HG02571 (cell line): ENCODE measurements around the gene HS1BP3.

Source experiments
- ATAC-seq: cut with Tn5 transposase; IDR thresholded peaks from one replicate; pipeline ENCODE4 v1.9.1; 2021; ENCODE audit warnings: mild to moderate bottlenecking, moderate library complexity; ENCODE audit not compliant: unreplicated experiment

Gene HS1BP3

GRCh38 chr2:20664431-20665242 is 13.7 kb upstream of the HS1BP3 start:
- ATAC-seq: no peak

DNA sequence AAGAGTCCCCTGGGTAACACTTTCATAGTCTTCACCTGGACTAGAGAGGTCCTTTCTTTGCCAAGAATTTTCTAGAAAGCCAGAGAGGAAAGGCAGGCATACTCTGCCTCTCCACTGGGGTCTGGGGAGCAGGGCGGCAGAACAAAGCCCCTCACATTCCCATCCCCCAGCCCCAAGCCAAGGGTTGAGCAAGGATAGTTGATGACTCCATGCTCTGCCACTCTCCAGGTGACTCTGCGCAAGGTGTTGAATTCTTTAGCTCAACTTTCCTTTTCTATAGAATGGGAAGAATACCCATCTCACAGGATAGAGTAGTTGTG is 13.1 kb upstream of the HS1BP3 start:
- no peak for ATAC-seq

DNA sequence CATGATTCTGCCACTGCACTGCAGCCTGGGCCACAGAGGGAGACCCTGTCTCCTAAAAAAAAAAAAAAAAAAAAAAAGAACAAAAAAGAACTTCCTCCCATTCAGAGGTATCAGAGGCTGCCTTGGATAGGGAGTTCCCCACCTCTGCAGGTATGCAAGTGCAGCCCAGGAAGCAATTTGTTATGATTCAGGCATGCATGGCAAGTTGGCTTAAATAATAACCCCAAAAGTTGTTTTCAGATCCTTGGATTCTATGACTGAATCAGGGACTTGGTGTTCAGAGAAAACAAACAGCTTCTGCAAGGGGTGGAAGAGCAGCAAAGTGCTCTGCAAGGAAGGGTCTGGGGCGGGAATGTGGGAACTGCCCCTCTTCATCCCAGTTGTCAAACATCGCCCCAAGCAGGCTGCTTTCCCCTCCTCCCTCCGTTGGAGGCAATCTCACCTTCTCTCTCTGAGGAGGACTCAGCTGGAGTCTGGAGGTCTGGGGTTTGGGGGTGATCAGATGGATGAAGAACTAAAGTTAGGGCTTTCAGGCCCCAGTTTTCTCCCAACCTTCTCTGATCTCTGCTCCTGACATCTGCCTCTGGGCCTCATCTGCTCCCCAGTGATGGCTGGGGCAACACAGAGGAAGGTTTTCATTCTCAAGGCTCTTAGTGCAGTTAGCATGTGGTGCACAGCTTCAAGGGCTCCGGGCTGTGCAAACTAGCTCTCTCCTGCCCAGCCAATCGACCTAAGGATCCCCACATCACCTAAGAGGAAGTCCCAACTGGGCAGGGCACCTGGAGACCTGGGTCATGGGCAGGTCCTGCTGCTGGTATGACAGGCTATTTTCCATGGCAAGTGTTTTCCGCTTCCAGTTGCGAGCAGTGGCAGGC is 12.5 kb upstream of the HS1BP3 start:
- ATAC-seq: no peak

DNA sequence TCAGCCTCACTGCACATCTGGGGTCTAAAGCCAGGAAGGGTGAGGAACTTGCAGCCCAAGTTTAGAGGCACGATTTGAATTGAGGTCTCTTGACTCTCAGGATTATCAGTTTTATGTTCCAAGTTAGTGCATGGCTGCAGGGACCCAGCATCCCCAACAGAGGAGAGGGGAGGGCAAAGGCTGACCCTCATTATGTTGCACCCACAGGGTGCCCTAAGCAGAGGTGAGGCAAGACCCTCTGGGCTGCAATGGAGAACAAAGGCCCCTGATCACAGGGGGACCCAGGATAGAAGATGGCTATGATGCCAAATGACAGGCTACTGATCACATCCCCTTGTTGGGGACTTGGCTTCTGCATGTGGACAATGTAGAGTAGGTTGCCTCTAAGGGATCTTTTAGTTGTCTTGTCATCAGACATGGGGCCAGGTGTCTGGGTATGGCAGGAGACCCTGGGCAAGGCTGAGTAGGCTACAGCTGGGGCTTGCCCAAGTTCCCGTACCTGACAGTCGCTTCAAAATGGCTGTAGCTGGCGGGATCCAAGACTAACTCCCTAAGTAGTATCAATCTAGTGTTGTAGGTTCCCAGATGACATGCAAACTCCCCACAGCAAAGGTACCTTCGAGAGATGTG is 11.5 kb upstream of the HS1BP3 start:
- ATAC-seq: no peak

DNA sequence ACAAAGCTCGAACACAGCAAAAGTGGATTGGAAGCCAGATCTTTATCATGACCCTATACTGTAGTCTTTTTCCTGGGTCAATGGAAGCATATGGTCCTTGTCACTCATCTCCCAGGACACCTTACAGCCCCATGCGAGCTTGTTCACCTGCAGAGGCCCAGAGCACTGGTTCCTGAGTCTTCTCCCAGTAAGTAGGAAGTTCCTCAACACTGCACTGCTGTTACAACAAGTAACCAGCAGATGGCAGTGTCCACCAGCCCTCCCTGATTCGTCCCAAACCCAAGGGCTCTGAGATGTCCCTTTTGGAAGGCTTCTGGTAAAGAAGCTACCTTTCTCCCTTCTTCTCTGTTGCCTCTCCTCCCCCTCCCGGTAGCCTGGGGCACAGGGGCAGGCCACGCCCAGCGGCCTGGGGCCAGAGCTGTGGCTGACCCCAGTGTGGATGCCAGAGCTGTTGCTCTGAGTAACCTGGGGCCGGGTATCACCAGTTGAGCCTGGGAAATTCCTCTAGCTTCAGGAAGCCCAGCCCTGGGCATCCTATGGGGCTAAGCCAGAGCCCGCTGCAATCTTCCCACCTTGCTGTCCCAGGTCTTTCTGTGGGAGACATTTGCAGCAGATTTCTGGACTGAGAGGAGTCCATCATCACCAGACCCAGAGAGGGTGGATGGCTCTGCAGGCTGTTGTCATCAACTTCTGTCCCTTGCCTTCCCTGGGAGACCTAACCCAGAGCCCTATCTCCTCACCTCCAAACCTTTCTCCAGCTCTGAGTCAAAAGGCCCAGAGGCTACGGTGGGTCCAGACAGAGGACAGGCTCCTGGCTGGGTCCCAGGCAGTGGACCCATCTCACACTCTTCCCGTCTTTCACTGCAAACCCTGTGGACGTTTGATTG is 10.8 kb upstream of the HS1BP3 start:
- peak; percentile 73 for ATAC-seq

DNA sequence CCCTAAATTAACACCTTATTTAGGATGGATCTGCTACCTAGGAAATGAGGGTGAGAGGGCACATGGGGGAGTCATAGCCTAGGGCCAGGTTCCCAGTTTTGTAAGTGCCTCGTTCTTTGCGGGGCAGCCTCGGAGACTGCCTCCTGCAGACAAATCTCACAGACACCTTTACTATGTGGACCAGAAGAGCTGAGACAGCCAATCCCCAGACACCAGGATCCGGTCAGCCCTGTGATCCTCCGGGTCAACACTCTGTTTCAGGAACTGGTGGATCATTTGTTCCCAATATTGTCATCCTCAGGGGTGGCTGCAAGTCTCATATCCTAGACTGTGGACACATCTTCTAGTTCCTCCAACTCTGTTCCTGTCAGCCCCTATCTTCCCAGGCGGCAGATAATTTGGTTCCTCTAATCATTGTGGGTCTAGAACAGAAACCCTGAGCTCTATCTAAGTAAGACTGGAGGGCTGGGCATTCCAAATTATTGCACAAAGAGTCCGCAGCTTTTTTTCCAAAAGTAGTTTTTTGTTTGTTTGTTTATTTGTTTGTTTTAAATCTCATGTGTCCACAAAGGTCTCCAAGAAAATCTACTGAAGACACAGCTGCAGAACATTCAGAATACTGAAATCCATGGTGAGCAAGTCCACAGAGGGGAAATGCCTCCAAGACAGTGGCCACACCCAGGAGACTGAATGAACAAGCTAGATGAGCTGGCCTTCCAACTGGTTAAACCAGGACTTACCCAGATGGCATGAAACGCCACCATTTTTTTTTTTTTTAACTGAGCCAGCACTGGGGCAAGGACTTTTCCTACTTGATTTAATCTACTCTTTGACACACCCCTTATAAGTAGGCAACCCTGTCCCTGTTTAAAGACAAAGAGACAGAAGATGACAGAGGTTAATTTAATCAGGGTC is 9.9 kb upstream of the HS1BP3 start:
- no peak for ATAC-seq

GRCh38 chr2:20657522-20658235 is 6.8 kb upstream of the HS1BP3 start:
- ATAC-seq: no peak

GRCh38 chr2:20656561-20656960 is 5.7 kb upstream of the HS1BP3 start:
- no peak for ATAC-seq

- no peak for ATAC-seq
Observed at GRCh38 chr2:20654535-20654813, 3.6 kb upstream of the HS1BP3 start.

DNA sequence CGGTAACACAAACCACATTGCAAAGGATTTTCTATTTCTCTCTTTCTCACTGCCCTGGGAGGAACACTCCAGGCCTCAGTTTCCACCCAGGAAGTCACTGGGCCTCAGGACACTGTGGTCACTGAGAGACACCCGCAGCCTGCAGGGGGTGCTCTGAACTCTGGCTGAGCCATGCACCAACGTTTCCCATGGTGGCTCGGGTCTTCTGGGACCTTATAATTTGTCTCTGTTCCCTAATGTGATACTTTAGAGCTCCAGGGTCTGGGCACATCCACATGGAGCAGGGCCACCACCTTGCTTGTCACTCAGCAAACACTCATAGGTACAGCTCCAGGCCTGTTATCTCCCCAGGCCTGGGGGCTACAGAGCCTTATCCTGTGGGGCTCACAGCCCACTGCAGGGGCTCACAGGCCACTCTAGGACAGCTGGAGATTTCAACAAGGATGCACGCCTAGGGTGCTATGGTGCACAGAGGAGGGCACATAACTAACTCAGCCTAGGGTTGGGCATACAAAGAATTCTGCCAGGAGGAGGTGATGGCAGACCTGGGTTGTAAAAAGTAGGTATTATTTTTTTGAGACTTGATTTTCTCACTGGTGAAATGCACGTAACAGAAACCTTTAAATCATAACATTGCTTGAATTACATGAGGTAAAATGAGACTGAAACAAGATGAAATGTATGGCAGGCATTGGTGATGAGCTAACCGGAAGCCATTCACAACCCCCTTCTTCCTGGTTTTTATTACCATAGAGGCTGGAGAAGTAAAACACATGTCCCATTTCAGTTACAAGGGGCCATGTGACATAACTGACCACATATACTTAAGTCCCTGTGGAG is 3.0 kb upstream of the HS1BP3 start:
- no peak for ATAC-seq

DNA sequence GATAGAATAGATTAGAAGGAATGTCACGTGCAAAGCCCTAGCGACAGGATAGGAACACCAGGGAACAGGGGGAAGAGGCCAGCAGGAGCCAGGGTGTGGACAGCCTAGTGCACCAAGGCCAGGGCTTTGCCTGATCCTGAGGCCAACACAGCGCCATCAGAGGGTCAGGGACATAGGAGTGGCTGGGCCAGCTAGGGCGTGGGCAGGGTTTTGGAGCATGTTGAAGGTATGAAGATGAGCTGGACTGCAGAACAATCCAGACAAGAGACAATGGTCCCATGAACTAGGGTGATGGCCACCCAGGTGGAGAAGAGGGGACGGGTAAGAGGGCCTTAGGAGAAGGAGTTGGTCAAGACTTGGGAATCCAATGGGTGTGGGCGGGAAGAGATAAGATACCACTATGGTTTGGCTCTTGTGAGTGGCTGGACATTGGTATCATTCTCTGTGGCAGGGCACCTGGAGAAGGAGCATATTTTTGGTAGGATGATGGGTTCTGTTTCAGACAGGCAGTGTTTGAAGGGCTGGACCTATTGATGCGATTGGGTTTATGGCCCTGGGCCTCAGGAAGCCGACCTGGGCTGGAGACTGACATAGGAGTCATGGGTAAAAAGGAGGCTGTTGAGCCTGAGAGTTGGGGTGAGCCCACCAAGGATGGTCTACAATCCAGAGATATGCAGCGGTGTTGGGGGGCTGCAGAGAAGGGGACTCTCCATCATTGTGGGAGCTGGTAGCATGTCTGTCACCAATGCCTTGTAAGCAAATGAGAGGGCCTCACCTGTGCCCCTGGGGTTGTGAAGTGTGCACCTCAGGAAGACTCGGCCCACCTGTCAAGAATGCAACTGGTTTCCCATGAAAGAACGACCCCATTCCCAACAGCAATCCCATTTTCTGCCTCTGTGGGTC is 2.0 kb upstream of the HS1BP3 start:
- no peak for ATAC-seq

DNA sequence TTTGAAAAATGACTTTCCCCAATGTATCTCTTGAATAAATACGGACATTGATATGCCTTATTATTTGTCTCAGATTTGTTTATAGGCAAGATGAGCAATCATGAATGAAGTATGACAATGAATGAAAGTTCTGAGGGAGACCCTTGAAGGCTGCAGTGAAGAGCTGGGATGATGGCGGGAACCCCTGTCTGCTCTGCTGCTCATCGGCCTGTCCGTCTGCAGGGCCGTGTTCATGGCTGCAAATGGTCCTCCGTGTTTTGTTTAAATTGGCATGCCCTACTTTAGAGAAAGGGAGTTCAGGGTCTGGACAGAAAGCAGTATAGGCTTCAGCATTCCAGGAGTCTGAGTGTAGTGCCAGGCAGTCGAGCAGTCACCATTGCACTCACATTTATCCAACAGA is 1.2 kb upstream of the HS1BP3 start:
- no peak for ATAC-seq

GRCh38 chr2:20651731-20652099 is 817 bp upstream of the HS1BP3 start:
- ATAC-seq: no peak

DNA sequence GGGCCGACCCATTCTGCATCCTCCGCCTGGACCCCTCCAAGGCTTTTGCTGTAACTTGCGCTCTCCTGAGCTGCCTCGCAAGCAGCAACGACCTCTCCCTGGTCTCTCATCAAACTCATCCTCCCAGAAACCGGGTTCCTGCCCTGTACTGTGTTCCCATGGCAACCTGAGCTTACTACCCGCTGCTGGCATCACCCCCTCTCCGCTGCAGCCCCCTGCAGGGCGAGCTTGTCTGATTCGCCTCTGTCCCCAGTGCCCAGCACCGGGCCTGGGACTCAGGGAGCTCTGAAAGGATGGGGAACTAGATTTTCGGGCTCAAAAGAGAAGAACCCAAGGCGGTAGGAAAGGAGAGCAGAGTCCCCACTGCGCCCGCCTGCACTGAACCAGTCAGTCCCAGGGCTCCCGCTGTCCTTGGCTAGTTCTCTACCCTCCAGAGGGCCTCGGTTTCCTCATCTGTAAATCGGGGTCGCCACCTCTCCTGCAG is 463 bp downstream of the HS1BP3 start:
- ATAC-seq: peak; percentile 13

- ATAC-seq: no peak
Observed at GRCh38 chr2:20649976-20650375, 922 bp downstream of the HS1BP3 start.

DNA sequence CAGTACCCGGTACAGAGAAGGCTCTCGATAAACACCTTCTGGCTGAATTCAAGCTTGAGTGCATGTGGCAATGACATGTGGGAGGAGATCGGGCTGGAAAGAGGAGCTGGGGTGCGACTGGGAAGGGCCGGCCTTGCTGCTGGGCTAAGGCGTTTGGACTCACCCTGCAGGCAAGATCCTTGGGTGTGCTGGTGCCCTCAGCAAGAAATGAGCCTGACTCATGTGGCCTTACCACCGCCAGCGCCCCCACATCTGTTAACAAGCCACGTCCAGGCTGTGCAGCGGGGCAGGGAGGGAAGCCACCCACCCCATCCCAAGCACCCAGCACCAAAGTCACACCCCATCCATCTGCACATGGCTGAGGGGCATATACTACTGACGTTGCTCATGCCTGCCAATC is 1.3 kb downstream of the HS1BP3 start:
- ATAC-seq: no peak

DNA sequence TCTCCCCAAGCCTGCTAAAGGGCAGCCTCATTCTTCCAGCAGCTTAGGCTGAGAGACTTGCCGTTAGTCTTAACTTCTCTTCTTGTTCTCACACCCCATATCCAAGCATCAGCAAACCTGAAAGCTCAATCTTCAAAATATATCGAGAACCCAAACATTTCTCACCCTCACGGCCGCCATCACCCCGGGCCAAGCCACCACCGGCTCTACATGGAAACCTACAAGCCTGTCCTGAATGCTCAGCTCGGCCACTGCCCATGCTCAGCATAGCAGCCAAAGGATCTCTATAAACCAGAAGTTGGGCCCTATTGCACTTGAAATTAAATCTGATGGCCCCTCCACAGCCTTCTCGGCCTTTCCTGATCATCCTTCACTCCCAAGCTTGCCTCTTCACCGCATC is 2.1 kb downstream of the HS1BP3 start:
- ATAC-seq: no peak
